GM12892 (cell line): Measurements from ENCODE around the gene OR4F15.
"Not testable (repeated sequence)": the region's sequence is repeated elsewhere in the genome, so short reads cannot be mapped to it uniquely, and the experiment has no call there.

Experiments used
- POLR2A ChIP-seq: IDR thresholded peaks from 2 replicates; pipeline ENCODE4 v1.6.1; 2011; ENCODE audit warnings: low read depth, low read length, control low read depth
- POLR2AphosphoS5 ChIP-seq: IDR thresholded peaks from 2 replicates; pipeline ENCODE4 v1.6.1; 2011; ENCODE audit warnings: low read depth, low read length, control low read depth

DNA sequence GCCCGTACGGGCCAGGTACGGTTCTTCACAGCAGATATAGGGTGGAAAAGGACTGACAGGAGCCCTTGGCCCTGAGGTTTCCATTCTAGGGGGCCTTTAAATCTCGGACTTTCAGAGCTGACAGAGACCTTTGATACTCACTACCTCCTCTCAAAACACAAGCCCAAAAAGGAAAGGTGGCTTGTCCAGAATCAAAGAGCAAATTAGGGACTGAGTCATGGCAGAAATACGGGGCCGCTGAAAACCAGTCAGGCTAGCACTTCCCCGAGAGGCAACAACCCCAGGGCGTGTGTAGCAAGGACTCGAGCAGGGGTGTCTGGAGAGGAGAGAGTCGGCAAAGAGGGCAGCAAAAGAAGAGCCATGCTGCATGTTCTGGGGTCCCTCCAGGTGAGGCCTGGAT is 33.4 kb upstream of the OR4F15 start:
- TF ChIP-seq POLR2A, POLR2AphosphoS5: not testable (repeated sequence)
